HG03280 (cell line): ENCODE measurements around the gene PAX7.

Experiments
- ATAC-seq: cut with Tn5 transposase; IDR thresholded peaks from one replicate; pipeline ENCODE4 v1.9.1; 2021; ENCODE audit warnings: mild to moderate bottlenecking, moderate library complexity; ENCODE audit not compliant: unreplicated experiment

Gene PAX7

DNA sequence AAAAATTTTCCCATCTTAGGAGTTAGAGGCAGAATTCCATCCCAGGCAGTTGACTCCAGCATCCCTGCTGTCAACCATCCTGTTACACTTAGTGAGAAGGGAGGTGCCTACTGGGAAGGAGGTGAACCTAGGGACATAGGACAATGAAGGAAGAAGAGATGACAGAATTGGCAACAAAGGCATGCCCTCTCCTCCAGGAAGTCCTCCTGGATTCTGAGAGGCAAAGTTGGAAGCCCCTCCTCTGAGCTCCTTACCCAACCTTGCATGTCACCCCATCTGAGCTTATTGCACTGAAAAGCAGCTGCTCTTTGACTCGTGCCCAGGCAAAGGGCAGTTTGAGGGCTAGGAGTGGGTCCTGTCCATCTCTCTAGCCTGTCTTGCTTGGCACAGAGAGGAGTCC lies 66.9 kb downstream of the PAX7 start:
- ATAC-seq = no peak

DNA sequence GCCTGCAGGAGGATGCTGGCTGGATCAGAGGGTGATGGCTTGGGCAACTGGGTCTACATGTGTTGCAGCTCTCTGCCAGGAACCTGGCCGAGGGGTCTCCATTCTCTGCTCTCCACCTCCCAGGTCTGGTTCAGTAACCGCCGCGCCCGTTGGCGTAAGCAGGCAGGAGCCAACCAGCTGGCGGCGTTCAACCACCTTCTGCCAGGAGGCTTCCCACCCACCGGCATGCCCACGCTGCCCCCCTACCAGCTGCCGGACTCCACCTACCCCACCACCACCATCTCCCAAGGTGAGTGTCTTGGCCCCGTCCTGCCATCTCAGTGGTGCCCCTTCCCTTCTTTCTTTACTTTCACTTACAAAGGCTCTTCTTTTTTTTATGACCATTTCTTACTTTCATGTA lies 69.9 kb downstream of the PAX7 start:
- no peak for ATAC-seq

DNA sequence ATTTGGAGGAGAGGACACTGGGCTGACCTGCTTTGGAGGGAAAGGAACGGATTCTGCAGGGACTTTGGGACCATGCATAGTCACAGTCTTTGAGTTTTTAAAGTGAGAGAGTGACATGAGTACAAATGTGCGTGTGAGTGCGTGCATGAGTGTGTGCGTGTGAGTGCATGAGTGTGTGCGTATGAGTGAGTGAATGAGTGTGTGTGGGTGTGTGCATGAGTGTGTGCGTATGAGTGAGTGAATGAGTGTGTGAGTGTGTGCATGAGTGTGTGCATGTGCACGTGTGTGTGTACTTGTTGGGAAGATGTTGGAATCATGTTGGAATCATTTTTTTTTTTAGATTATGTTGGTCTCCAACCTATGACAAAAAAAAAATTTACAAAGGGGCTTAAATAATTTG lies 70.5 kb downstream of the PAX7 start:
- no peak for ATAC-seq

DNA sequence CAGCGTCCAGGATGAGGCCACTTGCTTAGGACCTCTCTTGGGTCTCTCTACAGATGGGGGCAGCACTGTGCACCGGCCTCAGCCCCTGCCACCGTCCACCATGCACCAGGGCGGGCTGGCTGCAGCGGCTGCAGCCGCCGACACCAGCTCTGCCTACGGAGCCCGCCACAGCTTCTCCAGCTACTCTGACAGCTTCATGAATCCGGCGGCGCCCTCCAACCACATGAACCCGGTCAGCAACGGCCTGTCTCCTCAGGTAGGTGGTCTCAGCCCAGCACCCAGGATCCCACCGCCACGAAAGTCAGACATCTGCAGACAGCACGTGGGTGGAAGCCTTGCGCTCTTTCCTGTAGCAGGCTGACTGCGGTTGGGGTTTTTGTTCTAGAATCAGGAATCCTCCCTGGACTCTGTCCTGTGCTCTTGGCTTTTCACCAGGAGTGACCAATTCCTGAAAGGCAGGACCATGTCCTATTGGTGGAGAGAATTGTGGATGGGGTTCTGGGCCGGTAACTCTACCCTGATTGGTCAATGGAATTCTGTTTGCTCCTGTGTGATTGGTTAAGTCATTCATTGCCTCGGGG lies 72.5 kb downstream of the PAX7 start:
- no peak for ATAC-seq

DNA sequence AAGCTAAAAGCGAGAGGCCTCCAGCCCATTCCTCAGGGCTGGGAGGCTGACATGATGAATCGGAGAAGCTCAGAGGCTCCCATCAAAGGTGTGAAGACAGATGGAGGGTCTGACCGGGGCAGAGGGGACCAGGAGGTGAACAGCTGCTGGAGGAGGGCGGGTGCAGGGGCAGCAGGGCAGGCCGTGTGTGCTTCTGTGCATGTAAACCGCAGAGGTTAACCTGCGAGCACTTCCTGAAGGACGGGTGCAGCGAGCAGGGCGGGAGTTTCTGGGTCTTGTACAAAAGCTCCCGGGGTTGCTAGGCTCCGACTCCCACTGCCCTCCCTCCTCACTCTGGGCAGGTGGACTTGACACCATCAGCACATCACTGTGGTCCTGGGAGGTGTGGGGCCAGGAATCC lies 75.2 kb downstream of the PAX7 start:
- no peak for ATAC-seq

DNA sequence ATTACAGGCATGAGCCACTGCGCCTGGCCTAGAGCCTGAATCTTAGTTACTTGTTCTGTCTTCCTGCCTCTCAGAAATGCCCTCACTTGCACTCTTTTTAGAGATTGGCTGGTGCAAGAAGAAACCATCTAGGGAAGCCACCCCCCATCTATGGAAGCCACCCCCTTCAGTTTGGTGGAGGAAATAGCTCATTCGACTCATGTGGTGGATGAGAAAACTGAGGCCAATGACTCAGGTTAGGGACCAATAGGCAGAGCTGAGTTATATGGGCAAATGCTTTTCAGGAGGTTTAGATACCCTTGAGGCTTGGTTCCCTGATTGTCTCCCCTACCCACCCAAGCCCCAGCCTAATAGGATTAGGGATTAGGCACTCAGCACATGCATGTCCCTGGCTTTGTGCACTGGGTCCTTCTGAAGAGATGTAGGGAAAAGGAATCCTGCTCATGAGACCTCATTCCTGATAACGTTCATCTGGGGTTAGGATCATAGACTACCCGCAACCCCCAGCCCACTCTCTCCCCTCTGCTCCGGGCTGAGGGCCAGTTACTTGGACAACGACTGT lies 77.1 kb downstream of the PAX7 start:
- ATAC-seq = no peak

DNA sequence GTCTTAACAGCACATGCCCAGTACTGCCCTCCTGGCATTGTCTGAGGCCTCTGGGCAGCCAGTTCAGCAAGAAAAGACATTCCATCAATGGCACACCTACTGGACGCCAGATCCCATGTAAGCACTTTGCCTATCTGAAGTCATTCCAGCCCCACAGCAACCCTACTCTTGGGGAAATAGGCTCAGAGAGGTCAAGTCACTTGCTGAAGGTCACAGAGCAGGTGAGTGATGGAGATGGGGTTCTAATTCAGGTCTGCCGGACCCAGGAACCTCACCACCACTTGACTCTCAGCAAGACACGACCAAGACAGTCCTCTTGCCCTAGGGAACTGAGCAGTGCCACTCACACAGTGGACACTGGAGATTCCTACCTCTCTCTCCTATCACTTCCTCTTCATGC lies 79.4 kb downstream of the PAX7 start:
- ATAC-seq = no peak

DNA sequence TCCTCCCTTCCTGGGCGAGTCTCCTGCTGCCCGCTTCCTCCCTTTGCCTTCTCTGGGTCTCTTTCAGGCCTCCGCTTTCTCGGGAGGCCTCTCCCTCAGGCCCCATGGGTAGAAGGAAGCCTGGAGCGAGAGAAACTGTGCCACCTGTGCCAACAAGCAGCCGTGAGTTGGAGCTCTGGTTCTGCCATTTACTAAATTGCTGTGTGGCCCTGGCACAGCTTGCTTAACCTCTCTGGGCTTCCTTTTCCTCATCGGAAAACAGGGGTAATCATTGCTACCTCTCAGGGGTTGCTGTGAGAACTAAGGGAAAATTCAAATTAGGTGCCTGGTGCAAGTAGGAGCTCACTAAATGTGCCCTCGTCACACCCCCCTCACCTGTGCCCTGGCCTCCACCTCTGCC lies 80.4 kb downstream of the PAX7 start:
- ATAC-seq = no peak

DNA sequence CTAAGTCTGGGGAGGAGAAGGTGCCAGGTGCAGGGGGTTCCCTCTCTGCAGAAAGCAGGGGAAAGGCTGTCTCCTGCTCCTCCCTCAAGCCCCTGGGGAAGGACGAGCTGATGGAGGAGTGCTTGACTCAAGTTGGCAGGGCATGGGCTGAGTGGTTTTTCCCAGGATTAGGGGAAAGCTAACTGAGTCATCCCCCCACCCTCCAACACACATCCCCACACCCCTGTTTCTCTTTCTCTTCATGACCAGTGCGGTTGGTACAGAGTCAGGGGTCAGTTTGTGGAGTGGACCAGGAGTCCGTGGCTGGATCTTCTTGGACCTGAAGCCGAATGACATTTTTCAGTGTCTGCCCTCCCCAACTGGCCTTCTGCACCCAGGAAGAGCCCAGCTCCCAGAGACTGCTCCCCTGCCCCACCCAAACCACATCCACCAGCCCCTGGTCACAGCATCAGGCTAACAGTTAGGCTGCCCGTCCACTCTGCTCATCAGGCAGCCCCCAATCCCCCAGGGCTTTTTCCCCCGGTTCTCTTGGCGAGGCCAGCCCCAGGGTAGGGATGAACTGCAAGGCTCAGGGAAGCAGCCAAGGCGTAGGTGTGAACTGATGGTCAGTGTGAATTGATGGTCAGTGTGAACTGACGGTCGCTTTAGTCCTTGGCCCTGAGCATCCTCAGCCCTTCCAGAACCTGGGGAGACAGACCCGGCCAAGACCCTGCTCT lies 81.0 kb downstream of the PAX7 start:
- ATAC-seq = no peak

DNA sequence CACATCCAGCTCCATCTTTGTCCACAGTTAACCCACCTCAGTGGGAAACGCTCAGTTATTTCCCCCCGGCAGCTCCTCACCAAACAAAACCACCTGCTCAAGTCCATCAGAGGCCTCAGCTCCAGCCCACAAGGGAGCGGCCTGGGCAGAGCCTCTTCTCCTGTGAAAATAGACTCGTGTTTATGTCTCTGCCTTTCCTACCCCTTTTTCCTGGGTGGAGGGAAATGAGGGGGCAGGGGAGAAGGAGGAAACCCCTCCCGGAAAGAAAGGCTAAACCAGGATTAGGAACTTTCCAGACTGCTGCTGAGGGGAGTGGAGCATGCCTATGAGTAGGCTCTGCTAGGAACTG lies 81.6 kb downstream of the PAX7 start:
- no peak for ATAC-seq

DNA sequence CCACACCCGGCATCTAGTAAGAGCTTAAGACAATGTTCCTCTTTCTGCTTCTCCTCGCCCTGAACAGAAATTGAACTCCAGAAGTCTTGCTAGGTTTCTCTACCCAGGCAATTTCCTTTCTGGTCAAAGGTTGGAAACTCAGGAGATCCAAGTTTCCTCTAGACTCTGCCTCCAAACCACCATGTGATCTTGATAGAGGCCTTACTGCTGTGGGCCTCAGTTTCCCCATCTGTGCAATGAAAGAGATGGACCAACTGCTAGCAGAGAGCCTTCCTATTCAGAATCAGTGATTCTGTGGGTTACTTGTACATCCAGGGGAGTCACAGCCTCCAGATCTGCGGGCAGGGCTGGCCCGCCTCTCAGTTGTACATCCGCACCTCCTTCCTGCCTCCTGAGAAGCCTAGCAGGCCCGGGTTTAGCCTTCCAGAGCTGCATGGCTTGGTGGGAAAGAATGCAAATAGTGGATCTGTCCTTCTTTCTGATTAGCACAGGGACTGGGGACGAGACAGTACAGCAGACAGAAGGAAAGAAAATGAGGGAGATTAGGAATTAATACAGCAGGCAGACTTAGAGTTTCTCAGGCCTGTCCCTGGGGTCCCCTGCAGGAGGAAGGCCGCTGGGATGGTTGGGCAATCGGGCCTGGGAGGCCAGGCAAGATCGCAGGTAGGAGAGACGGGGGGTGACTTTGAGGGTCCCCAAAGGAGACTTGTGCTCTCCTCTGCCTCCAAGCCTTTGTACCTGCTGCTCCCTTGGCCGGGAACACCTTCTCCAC lies 83.9 kb downstream of the PAX7 start:
- ATAC-seq = no peak

DNA sequence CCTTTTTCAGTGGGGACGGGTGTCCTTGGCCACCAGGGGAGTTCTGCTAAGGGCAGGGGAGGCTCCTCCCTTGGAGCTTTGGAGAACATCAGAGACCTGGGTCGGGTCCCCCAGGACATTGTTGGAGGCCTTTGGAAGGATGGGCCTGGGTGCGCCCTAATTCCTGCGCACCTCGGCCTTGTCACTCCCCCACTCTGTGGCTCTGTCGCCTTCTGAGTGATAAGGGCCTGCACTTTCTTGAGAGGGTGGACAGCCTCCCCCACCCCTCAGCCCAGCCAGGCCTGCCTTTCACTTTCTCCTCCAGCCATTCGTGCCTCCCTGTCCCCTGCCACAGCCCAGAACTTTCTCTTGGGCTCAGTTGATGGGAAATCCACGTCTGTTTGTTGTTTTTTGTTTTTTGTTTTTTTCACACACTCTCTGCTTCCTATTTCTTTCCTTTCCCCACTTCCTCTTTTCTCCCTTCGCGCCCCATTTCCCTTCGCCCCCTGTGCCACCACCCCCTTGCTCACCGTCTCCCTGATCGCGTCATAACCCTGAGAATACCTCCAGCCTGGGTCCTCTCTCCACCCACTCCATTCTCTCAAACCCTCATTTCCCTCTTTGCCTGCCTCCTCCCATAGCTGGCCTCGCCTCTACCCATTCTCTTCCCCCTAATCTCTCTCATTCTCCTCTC lies 85.6 kb downstream of the PAX7 start:
- no peak for ATAC-seq

DNA sequence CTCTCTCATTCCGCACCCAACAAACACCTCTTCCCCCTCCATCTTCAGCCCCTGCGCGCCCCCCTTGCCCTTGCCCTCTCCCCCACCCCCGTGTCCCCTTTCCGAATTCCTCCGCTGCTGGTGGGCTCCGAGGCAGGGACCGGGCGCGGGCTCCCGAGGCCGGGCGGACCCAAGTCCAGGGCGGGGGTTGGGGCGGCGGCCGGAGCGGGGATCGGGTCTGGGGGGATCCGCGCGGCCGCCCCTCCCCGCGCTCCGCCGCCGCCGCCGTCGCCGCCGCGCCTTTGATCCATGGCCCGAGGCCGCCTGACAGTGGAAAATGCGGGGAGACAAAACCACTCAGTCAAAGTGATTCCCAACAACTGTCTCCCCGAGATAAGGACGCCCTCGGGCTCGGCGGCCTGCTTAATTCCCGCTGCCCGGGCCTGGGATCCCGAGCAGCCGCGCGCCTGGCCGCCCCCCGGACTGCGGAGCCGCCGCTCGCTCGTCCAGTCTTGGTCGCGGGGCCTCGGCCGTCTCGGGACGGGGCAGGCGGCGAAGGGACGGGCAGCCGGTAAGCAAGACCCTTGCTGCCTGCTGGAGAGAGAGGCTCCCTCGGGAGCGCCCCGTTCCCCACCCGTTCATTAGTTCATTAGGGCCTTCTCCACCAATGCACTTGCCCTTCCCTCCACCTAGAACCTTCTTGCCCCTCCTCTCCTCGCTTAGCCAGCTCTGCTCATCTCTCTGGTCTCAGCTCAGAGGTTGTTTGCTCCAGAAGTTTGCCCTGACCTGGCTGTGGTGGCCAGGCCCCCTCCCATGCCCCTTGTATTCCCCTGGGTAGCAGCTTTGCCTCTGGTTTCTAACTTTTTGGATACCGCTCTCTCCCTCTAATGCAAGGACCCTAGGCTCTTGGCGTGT lies 86.4 kb downstream of the PAX7 start:
- ATAC-seq = no peak

DNA sequence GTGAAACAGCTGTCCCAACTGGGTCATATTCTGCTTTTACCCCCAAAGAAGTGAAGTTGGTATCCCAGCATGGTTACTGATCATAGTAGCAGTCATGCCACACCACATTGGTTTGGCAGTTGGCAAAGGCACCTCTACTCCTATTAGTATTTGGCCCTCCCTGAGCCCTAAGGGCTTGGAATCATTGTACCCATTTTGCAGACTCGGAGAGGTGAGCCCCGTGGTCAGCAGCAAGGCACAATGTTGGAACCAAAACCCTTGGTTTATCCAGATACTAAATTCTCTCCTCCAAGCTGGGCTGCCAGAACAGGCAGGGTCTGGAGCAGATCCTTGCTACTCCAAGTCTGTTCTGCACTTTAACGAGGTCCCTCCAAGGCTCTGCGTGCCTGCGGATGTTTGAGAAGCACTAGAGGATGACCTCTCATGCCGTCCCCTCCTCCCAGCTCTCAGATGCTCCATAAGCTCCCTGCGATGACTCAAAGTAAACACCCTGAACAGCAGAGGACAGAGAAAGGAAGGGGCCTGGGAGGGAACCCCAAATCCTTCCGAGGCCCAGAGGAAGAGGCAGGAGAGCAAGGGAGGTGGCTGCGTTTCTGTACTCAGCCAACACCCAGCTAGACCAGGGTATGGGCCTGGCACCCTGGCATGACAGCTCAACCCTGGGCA lies 89.3 kb downstream of the PAX7 start:
- no peak for ATAC-seq

DNA sequence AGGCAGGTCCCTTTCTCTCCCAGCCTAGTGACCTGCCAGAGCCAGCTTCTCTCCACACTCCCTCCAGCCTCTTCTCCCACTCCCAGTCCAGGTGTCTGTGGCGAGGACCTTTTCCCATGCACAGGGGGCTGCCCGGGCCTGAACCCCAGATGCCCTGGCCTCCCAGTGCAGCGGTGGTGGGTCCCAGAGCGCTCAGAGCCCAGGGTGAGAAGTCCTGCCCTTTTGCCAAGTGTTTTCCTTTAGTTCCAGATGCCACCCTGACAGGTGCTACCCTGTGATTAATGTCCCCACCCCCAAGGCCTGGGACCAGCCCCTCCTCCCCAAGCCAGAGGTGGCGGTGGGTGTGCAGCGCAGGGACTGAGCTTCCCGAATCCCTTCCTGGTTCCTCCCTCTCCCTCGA lies 90.4 kb downstream of the PAX7 start:
- ATAC-seq = no peak

DNA sequence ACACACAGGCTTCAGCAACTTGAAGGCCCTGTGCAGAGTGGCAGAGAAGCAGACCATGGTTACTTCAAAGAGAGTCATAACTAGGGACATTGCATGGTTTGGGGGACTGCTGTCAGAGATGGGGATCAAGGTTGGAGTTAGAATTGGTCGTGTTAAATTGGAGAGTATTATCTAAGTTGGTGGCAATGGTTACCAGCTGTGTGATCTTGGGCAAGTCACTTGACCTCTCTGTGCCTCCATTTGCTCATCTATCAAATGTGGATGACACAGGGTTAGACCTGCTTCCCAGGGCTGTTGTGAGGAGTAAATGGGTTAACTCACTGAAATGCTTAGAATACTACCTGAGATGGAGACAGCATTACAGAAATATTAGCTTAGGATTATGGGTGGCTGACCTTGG lies 91.1 kb downstream of the PAX7 start:
- ATAC-seq = no peak

DNA sequence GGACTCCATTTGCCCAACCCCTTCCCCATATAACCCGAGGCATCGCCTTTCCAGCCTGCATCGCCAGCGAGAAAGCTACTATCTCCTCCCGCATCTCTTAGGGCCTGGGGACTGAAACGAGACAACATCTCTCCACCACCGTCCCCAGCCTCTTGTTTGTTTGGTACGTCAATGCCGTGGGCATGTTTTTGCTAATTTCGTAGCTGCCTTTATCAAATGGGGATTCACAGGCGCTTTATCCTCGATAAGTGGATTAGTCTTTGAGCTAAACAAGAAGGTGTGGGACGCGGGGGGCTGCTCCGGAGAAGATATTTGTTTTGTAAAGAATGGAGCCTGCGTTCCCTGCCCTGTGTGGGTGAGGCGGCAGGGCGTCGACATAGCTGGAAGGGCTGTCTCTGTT lies 91.6 kb downstream of the PAX7 start:
- ATAC-seq = no peak

DNA sequence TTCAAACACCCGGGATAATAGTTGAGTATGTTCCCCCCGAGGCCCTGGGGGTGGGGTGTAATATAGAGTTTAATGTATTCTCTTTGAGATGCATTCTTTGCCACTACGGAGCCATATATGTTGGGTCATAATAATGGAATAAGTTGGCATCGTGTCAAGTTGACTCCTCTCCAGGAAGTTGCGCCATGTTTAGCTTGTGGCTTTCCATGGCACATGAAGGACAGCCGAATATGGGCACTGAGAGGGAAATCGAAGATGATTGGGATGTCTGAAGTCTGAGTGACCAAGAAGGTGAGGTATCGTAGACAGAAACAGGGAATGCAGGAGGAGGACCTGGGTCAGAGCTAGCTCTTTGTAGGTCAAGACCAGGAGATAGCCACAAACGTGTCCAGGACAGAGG lies 92.6 kb downstream of the PAX7 start:
- no peak for ATAC-seq

DNA sequence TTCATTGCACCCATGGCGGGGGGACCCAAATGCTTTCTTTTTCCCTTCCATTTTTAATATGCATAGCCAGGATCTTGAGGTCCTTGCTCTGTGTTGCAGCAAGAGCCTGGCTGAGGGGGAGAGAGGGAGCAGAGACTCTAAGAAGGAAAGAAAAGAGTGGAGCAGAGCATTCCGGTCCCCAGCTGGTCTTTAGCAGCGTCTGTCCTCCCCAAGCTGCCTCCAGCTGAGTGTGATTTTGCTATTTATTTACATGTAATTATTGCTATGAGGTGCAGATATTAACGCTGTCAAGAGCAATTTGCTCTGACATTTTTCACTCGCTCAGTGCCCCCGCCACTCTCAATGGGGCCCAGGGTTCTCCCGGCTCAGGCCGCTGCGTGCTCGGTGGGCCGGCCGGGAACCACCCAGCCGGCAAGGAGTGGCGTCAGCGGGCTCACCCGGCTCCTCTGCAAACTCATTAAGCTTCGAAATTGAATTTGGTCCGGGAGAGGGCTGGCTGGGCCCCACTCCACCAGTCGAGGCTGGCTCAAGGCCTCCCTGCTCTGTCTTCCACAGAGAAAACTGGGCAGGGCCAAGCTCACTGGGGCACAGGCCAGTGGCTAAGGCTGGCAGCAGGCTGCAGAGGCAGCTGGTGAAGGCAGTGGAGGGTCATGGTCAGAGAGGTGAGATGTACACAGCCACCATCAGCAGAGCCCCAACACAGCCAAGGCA lies 93.2 kb downstream of the PAX7 start:
- ATAC-seq = no peak
